Right hindlimb (tissue), 1 donor: ENCODE measurements around the gene RREB1.

ENCODE experiments used
- DNase-seq: peaks from one replicate; pipeline ENCODE4 v3.0.0-alpha.2; 2018

Gene RREB1

GRCh38 chr6:7127680-7128079, 19.9 kb downstream of the RREB1 start:
- DNase-seq, result no peak

GRCh38 chr6:7129360-7129759, 21.6 kb downstream of the RREB1 start:
- DNase-seq, result no peak

GRCh38 chr6:7129784-7130569, 22.2 kb downstream of the RREB1 start:
- no peak for DNase-seq

GRCh38 chr6:7131390-7131789, 23.6 kb downstream of the RREB1 start:
- DNase-seq, result no peak

GRCh38 chr6:7132398-7133035, 24.8 kb downstream of the RREB1 start:
- DNase-seq, result no peak

- DNase-seq, result no peak
Measured at GRCh38 chr6:7134999-7135745, 27.4 kb downstream of the RREB1 start.

- DNase-seq, result no peak
Measured at GRCh38 chr6:7135755-7136154, 28.0 kb downstream of the RREB1 start.

- DNase-seq, result no peak
Measured at GRCh38 chr6:7136859-7137334, 29.1 kb downstream of the RREB1 start.

- peak; percentile 64 for DNase-seq
Measured at GRCh38 chr6:7137335-7138045, 29.7 kb downstream of the RREB1 start.

- no peak for DNase-seq
Measured at GRCh38 chr6:7138046-7138531, 30.3 kb downstream of the RREB1 start.

GRCh38 chr6:7138921-7139358, 31.2 kb downstream of the RREB1 start:
- no peak for DNase-seq

- DNase-seq, result no peak
Measured at GRCh38 chr6:7139835-7140470, 32.2 kb downstream of the RREB1 start.

GRCh38 chr6:7140631-7141378, 33.0 kb downstream of the RREB1 start:
- peak; percentile 94 for DNase-seq

GRCh38 chr6:7142228-7142801, 34.6 kb downstream of the RREB1 start:
- DNase-seq, result no peak

GRCh38 chr6:7142918-7143475, 35.2 kb downstream of the RREB1 start:
- no peak for DNase-seq

GRCh38 chr6:7143476-7143974, 35.8 kb downstream of the RREB1 start:
- peak; percentile 65 for DNase-seq

GRCh38 chr6:7144872-7145584, 37.3 kb downstream of the RREB1 start:
- DNase-seq, result no peak

- no peak for DNase-seq
Measured at GRCh38 chr6:7145585-7145884, 37.8 kb downstream of the RREB1 start.

GRCh38 chr6:7145885-7146828, 38.4 kb downstream of the RREB1 start:
- DNase-seq, result peak; percentile 56
